Panc1 (cell line): ENCODE results near the gene BBX. TPM values are rescaled to one million over a fixed set of nuclear protein-coding genes. Genes with fewer than 3 reads are reported as not detected.

Experiments used
- ATAC-seq: fragments of 200-7000 bp; cut with Tn5 transposase; 2 replicates; pipeline ENCODE4 v1.9.1; 2020; ENCODE audit warnings: mild to moderate bottlenecking, moderate library complexity
- BruUV-seq: library from RNA; stranded (reverse); fragments of 400-500 nt; replicated peaks from 2 replicates; lab custom pipeline; 2021; lab: Mats Ljungman, UMichigan
- CTCF ChIA-PET: fragments of 300-600 bp; sonication (Branson Sonifier 250); formaldehyde crosslinking; loops from one replicate; lab custom pipeline; 2022; ENCODE audit warnings: antibody characterized with exemption; lab: Charles Lee
- POLR2A ChIA-PET: fragments of 300-600 bp; sonication (Branson Sonifier 250); formaldehyde crosslinking; loops from one replicate; lab custom pipeline; 2022; ENCODE audit warnings: antibody characterized with exemption; lab: Charles Lee
- DNase-seq: peaks from one replicate; pipeline ENCODE4 v3.0.0-alpha.2; 2010; ENCODE audit warnings: low read depth, low spot score
- H3K27ac ChIP-seq: 2 replicates; pipeline ENCODE4 v1.5.1; 2011; ENCODE audit warnings: mild to moderate bottlenecking, low read length, inconsistent platforms
- H3K27me3 ChIP-seq: fragments of 200-500 bp; sonication (Bioruptor generic); 2 replicates; pipeline ENCODE4 v1.6.0; 2014; ENCODE audit warnings: low read length, inconsistent platforms; ENCODE audit not compliant: control insufficient read depth, insufficient read depth
- H3K36me3 ChIP-seq: fragments of 200-500 bp; sonication (Bioruptor generic); 2 replicates; pipeline ENCODE4 v1.5.1; 2014; ENCODE audit warnings: inconsistent platforms, mild to moderate bottlenecking, low read length, moderate library complexity; ENCODE audit not compliant: control insufficient read depth, insufficient read depth
- H3K4me1 ChIP-seq: 2 replicates; pipeline ENCODE4 v1.5.1; 2011; ENCODE audit warnings: inconsistent platforms, mild to moderate bottlenecking, low read length, moderate library complexity; ENCODE audit not compliant: control insufficient read depth, insufficient read depth
- H3K4me3 ChIP-seq, 2 experiments: 2 replicates each; pipeline ENCODE4 v1.5.1; 2011 to 2012; ENCODE audit warnings: low read depth in 2 of 2, low read length in 2 of 2, mild to moderate bottlenecking in 2 of 2, inconsistent platforms in 1 of 2, moderate library complexity in 1 of 2
- H3K9me3 ChIP-seq: fragments of 200-500 bp; sonication (Bioruptor generic); 2 replicates; pipeline ENCODE4 v1.5.1; 2014; ENCODE audit warnings: low read depth, mild to moderate bottlenecking, inconsistent platforms, low read length, moderate library complexity; ENCODE audit not compliant: control insufficient read depth, insufficient read depth
- POLR2AphosphoS5 ChIP-seq: IDR thresholded peaks from 2 replicates; pipeline ENCODE4 v1.6.1; 2012; ENCODE audit warnings: mild to moderate bottlenecking, low read depth, low read length, moderate library complexity
- SIN3A ChIP-seq: IDR thresholded peaks from 2 replicates; pipeline ENCODE4 v1.6.1; 2012; ENCODE audit warnings: low read depth, mild to moderate bottlenecking, low read length, moderate library complexity, borderline replicate concordance; ENCODE audit not compliant: insufficient read depth
- TCF7L2 ChIP-seq: IDR thresholded peaks from 2 replicates; pipeline ENCODE4 v1.6.1; 2011; ENCODE audit warnings: mild to moderate bottlenecking, low read depth, low read length, inconsistent platforms
- in situ Hi-C: cut with HindIII; loops from 2 replicates; pipeline ENCODE4 v1.10.0; 2016; ENCODE audit warnings: low sequenced_read_pairs, low pct_unique_long_range_greater_than_20kb
- intact Hi-C: fragments of 100-400 bp; cut with micrococcal nuclease; formaldehyde crosslinking; loops from one replicate; pipeline ENCODE4 v1.10.0; 2022; ENCODE audit not compliant: unreplicated experiment
- total RNA-seq: library from RNA; stranded (reverse); gene quantifications from one replicate; pipeline ENCODE4 v1.2.1, GENCODE V29; 2021; ENCODE audit not compliant: unreplicated experiment
- TF ChIP-seq, protein P1 (sequence below), 2 experiments: IDR thresholded peaks; 2 replicates each; pipeline ENCODE4 v1.6.1; 2011 to 2012; ENCODE audit warnings: low read depth in 2 of 2, control low read depth in 1 of 2, low read length in 1 of 2, mild to moderate bottlenecking in 1 of 2, moderate library complexity in 1 of 2; ENCODE audit not compliant: insufficient read depth in 1 of 2
- TF ChIP-seq, protein P2 (sequence below): fragments of 450-650 bp; IDR thresholded peaks from 2 replicates; pipeline ENCODE4 v1.5.1; 2017; ENCODE audit warnings: mild to moderate bottlenecking

Gene BBX
- total RNA-seq, 1 experiment from 2014 or later = 28.5 TPM

DNA sequence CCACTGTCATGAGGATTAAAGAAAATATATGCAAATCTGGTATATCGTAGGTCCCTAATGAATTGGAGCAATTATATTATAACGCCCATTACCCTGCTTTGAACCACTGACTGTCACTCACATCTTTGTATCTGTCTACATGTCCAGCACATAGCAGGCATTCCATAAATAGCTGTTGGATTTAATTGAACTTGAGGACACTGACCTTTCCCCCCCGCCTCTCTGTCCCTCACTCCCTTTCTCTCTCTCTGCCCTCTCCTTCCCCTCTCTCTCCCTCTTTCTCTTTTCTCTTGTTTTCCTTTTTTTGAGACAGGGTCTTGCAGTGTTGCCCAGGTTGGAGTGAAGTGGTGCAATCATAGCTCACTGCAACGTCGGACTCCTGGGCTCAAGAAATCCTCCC, 335.1 kb downstream of the BBX start:
- Histone ChIP-seq H3K27ac (no peak overlapping the region), H3K4me3 (no peak overlapping the region), H3K36me3 (no peaks in the 10 kb centered on the region), H3K9me3 (no peaks in the 10 kb centered on the region), H3K4me1 (no peaks in the 10 kb centered on the region), H3K27me3 (peaks cover 2% of the 10 kb centered on the region)
- DNase-seq = no peak
- ChIA-PET CTCF (no interaction called here), POLR2A (no interaction called here)
- TF ChIP-seq, protein P1, sequence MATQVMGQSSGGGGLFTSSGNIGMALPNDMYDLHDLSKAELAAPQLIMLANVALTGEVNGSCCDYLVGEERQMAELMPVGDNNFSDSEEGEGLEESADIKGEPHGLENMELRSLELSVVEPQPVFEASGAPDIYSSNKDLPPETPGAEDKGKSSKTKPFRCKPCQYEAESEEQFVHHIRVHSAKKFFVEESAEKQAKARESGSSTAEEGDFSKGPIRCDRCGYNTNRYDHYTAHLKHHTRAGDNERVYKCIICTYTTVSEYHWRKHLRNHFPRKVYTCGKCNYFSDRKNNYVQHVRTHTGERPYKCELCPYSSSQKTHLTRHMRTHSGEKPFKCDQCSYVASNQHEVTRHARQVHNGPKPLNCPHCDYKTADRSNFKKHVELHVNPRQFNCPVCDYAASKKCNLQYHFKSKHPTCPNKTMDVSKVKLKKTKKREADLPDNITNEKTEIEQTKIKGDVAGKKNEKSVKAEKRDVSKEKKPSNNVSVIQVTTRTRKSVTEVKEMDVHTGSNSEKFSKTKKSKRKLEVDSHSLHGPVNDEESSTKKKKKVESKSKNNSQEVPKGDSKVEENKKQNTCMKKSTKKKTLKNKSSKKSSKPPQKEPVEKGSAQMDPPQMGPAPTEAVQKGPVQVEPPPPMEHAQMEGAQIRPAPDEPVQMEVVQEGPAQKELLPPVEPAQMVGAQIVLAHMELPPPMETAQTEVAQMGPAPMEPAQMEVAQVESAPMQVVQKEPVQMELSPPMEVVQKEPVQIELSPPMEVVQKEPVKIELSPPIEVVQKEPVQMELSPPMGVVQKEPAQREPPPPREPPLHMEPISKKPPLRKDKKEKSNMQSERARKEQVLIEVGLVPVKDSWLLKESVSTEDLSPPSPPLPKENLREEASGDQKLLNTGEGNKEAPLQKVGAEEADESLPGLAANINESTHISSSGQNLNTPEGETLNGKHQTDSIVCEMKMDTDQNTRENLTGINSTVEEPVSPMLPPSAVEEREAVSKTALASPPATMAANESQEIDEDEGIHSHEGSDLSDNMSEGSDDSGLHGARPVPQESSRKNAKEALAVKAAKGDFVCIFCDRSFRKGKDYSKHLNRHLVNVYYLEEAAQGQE (IDR thresholded peaks at IDR 0.05; ENCODE audit: insufficient read depth in 1 of 2, low read depth in 2 of 2, low read length in 1 of 2) = no peak
- TF ChIP-seq SIN3A (no peak), POLR2AphosphoS5 (no peak), TCF7L2 (no peak)
- TF ChIP-seq, protein P2, sequence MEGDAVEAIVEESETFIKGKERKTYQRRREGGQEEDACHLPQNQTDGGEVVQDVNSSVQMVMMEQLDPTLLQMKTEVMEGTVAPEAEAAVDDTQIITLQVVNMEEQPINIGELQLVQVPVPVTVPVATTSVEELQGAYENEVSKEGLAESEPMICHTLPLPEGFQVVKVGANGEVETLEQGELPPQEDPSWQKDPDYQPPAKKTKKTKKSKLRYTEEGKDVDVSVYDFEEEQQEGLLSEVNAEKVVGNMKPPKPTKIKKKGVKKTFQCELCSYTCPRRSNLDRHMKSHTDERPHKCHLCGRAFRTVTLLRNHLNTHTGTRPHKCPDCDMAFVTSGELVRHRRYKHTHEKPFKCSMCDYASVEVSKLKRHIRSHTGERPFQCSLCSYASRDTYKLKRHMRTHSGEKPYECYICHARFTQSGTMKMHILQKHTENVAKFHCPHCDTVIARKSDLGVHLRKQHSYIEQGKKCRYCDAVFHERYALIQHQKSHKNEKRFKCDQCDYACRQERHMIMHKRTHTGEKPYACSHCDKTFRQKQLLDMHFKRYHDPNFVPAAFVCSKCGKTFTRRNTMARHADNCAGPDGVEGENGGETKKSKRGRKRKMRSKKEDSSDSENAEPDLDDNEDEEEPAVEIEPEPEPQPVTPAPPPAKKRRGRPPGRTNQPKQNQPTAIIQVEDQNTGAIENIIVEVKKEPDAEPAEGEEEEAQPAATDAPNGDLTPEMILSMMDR = no peak
- ATAC-seq = no peak
- in situ Hi-C loops = no loop called here
- intact Hi-C loops = no loop called here
- BruUV-seq = no TSS peak

DNA sequence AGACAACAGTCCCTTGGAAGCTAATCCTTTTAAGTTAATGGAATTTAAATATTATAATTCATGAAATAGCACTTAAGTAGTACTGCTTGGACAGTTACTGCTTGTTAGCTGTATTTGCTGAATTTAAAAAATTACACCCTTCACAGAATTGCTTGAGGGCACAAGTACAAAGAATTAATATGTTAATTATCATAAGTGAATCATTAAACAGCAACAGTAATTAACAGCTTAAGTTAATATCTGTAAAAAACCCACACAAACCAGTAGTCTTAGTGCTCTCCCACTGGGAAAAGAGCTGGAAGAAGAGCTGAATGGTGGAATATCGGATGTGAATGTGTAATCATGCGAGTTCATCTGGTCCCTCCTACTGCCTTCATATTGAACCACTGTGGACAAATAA, 336.1 kb downstream of the BBX start:
- no TSS peak for BruUV-seq
- H3K36me3 ChIP-seq = no peaks in the 10 kb centered on the region
- in situ Hi-C loops (no loop called here), intact Hi-C loops (no loop called here)
- H3K4me3 ChIP-seq = no peak overlapping the region
- DNase-seq (no peak), ATAC-seq (no peak)
- no peaks in the 10 kb centered on the region for H3K9me3 ChIP-seq
- TF ChIP-seq, protein P1 (IDR thresholded peaks at IDR 0.05; ENCODE audit: insufficient read depth in 1 of 2, low read depth in 2 of 2, low read length in 1 of 2) = no peak
- TF ChIP-seq TCF7L2 = no peak
- no peak for TF ChIP-seq SIN3A
- TF ChIP-seq, protein P2 = no peak
- TF ChIP-seq POLR2AphosphoS5 = no peak
- no peak overlapping the region for H3K27ac ChIP-seq
- POLR2A ChIA-PET = no interaction called here
- H3K4me1 ChIP-seq = no peaks in the 10 kb centered on the region
- peaks cover 4% of the 10 kb centered on the region; the same call in 1 of the 2 replicates for H3K27me3 ChIP-seq
- CTCF ChIA-PET = no interaction called here

Other genes with a start within 250 kb of the BBX start
- not detected for gene CCDC54, start 145.5 kb upstream of the BBX start, total RNA-seq